GM18870 (cell line): ENCODE data around the gene GOT1.

ENCODE experiments used
- ATAC-seq: cut with Tn5 transposase; IDR thresholded peaks from one replicate; pipeline ENCODE4 v1.9.1; 2021; ENCODE audit warnings: moderate library complexity; ENCODE audit not compliant: unreplicated experiment

The GOT1 gene

GRCh38 chr10:99365311-99365710 is 65.1 kb downstream of the GOT1 start:
- ATAC-seq, result no peak

GRCh38 chr10:99364125-99364524 is 66.3 kb downstream of the GOT1 start:
- ATAC-seq, result no peak

GRCh38 chr10:99360934-99361333 is 69.5 kb downstream of the GOT1 start:
- ATAC-seq, result no peak

- ATAC-seq, result no peak
These were observed 72.3 kb downstream of the GOT1 start for GRCh38 chr10:99358101-99358500.

GRCh38 chr10:99357691-99358090 is 72.7 kb downstream of the GOT1 start:
- ATAC-seq, result no peak

GRCh38 chr10:99353182-99353581 is 77.2 kb downstream of the GOT1 start:
- ATAC-seq, result no peak

- no peak for ATAC-seq
These were observed 82.8 kb downstream of the GOT1 start for GRCh38 chr10:99347672-99348071.
